NB4 (cell line): ENCODE results near the gene C1orf210.

Experiments
- CTCF ChIP-seq: IDR thresholded peaks from one replicate; pipeline ENCODE4 v1.5.1; 2012; ENCODE audit warnings: low read depth, low read length
- MAX ChIP-seq: IDR thresholded peaks from 2 replicates; pipeline ENCODE4 v1.6.1; 2011; ENCODE audit warnings: low read depth, low read length
- POLR2A ChIP-seq: IDR thresholded peaks from 2 replicates; pipeline ENCODE4 v1.6.1; 2011; ENCODE audit warnings: mild to moderate bottlenecking; ENCODE audit not compliant: insufficient read length; ENCODE audit errors: extremely low read depth

- TF ChIP-seq POLR2A (no peak), CTCF (no peak), MAX (no peak)
Measured at GRCh38 chr1:43325381-43325780, 40.0 kb upstream of the C1orf210 start.
